Duodenal mucosa (tissue), 2 donors: ENCODE results near the gene PRR29.

ENCODE experiments used
- H3K27ac ChIP-seq: one replicate; pipeline ENCODE4 v1.7.0; 2013; ENCODE audit warnings: low read depth, low read length
- H3K27me3 ChIP-seq, 2 donors: one replicate each; pipeline ENCODE4 v1.7.0; 2013; ENCODE audit warnings: low read length in 2 of 2, control low read depth in 1 of 2; ENCODE audit not compliant: insufficient read depth in 2 of 2, control insufficient read depth in 1 of 2
- H3K36me3 ChIP-seq, 2 donors: one replicate each; pipeline ENCODE4 v1.7.0; 2013; ENCODE audit warnings: low read length in 2 of 2, control low read depth in 1 of 2; ENCODE audit not compliant: insufficient read depth in 2 of 2, control insufficient read depth in 1 of 2
- H3K4me1 ChIP-seq, 2 donors: one replicate each; pipeline ENCODE4 v1.7.0; 2013; ENCODE audit warnings: low read length in 2 of 2, control low read depth in 1 of 2; ENCODE audit not compliant: insufficient read depth in 2 of 2, control insufficient read depth in 1 of 2
- H3K4me3 ChIP-seq, 2 donors: one replicate each; pipeline ENCODE4 v1.7.0; 2013; ENCODE audit warnings: low read length in 2 of 2, low read depth in 1 of 2
- H3K9ac ChIP-seq, 2 donors: one replicate each; pipeline ENCODE4 v1.7.0; 2013; ENCODE audit warnings: low read length in 2 of 2, low read depth in 1 of 2
- H3K9me3 ChIP-seq, 2 donors: one replicate each; pipeline ENCODE4 v1.7.0; 2013; ENCODE audit warnings: low read length in 2 of 2, control low read depth in 1 of 2; ENCODE audit not compliant: control insufficient read depth in 1 of 2

PRR29 gene

GRCh38 chr17:64042700-64043485, 44.7 kb downstream of the PRR29 start:
- no peak overlapping the region for H3K4me3 ChIP-seq
- H3K9me3 ChIP-seq = no peaks in the 10 kb centered on the region
- no peak overlapping the region for H3K9ac ChIP-seq
- H3K27ac ChIP-seq = no peak overlapping the region
- peaks cover 28 to 35% of the 10 kb centered on the region in 2 donors for H3K4me1 ChIP-seq
- H3K36me3 ChIP-seq = peaks cover 45 to 66% of the 10 kb centered on the region in 2 donors
- H3K27me3 ChIP-seq = no peaks in the 10 kb centered on the region

GRCh38 chr17:64045176-64045575, 47.0 kb downstream of the PRR29 start:
- H3K4me3 ChIP-seq = no peak overlapping the region
- H3K36me3 ChIP-seq = peaks cover 54 to 81% of the 10 kb centered on the region in 2 donors
- H3K27me3 ChIP-seq = no peaks in the 10 kb centered on the region
- peaks cover 11 to 18% of the 10 kb centered on the region in 2 donors for H3K4me1 ChIP-seq
- no peak overlapping the region for H3K27ac ChIP-seq
- H3K9ac ChIP-seq = no peak overlapping the region
- no peaks in the 10 kb centered on the region for H3K9me3 ChIP-seq

GRCh38 chr17:64048805-64049204, 50.7 kb downstream of the PRR29 start:
- Histone ChIP-seq H3K9me3 (no peaks in the 10 kb centered on the region), H3K27ac (no peak overlapping the region), H3K4me3 (no peak overlapping the region), H3K4me1 (peaks cover 0 to 2% of the 10 kb centered on the region in 2 donors), H3K27me3 (no peaks in the 10 kb centered on the region), H3K36me3 (peaks cover 59 to 96% of the 10 kb centered on the region in 2 donors), H3K9ac (no peak overlapping the region)

- no peak overlapping the region for H3K4me3 ChIP-seq
- peaks cover 50 to 96% of the 10 kb centered on the region in 2 donors for H3K36me3 ChIP-seq
- H3K4me1 ChIP-seq = peaks cover 3% of the 10 kb centered on the region in 2 donors
- H3K27ac ChIP-seq = no peak overlapping the region
- no peaks in the 10 kb centered on the region for H3K9me3 ChIP-seq
- no peaks in the 10 kb centered on the region for H3K27me3 ChIP-seq
- no peak overlapping the region for H3K9ac ChIP-seq
Measured at GRCh38 chr17:64051153-64051552, 53.0 kb downstream of the PRR29 start.

GRCh38 chr17:64053101-64053500, 55.0 kb downstream of the PRR29 start:
- H3K27me3 ChIP-seq = no peaks in the 10 kb centered on the region
- H3K9ac ChIP-seq = no peak overlapping the region
- H3K9me3 ChIP-seq = no peaks in the 10 kb centered on the region
- no peak overlapping the region for H3K27ac ChIP-seq
- no peak overlapping the region for H3K4me3 ChIP-seq
- peaks cover 6 to 12% of the 10 kb centered on the region in 2 donors for H3K4me1 ChIP-seq
- peaks cover 49 to 87% of the 10 kb centered on the region in 2 donors for H3K36me3 ChIP-seq
